ENCODE results near the gene HCN2.
"Not testable (repeated sequence)": the region's sequence is repeated elsewhere in the genome, so short reads cannot be mapped to it uniquely, and the experiment has no call there.

HCN2 gene

DNA sequence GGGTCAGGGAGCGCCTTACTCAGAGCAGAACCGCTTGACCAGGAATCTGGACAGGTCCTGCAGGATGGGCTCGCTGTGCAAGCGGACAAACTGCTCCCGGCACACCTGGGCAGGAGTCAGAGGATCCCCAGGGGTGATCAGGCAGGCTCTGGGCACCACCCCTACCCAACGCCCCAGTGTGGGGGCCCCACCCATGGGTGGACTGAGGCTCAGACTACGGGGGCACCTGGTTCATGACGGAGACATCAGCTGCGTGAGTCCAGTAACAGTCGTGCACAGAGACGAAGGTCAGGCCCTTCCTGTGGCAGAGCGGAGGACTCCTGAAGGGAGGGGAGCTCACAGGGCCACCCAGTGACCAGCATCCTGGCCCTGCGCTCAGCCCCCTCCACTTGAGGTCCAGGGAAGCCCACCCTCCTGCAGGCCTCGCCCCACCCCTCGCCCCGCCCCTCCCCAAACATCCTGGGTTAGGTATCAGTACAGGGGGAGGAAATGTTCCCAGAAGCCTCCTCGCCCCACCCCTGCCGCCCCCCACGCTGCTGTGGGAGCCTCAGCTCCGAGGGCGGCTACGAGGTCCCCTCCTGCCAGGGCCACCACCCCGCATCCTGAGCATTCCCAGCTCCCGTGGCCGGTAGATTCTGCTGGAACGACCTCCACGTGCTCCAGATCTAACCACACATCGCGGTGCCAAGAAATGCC is 28.0 kb downstream of the HCN2 start:
- in situ Hi-C loops (cut with MboI; ENCODE audit: low sequenced_read_pairs), result no loop called here

DNA sequence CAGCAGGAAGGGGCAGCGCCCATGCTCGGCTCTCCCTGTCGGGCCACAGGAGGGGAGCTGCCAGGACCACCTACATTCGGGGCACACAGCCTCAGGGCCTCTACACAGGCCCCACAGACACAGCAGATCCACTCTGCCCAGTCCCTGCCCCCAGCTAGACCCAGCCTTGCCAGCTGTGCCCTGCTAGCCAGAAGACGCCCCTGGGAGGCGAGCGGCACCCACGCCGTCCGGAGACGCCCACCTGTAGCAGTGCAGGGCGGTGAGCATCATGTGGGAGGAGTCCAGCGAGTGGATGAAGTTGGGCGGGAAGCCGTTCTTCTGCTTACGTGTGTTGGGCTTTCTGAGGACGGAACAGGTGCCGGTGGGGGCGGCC is 28.6 kb downstream of the HCN2 start:
- in situ Hi-C loops (cut with MboI; ENCODE audit: low sequenced_read_pairs), result no loop called here

DNA sequence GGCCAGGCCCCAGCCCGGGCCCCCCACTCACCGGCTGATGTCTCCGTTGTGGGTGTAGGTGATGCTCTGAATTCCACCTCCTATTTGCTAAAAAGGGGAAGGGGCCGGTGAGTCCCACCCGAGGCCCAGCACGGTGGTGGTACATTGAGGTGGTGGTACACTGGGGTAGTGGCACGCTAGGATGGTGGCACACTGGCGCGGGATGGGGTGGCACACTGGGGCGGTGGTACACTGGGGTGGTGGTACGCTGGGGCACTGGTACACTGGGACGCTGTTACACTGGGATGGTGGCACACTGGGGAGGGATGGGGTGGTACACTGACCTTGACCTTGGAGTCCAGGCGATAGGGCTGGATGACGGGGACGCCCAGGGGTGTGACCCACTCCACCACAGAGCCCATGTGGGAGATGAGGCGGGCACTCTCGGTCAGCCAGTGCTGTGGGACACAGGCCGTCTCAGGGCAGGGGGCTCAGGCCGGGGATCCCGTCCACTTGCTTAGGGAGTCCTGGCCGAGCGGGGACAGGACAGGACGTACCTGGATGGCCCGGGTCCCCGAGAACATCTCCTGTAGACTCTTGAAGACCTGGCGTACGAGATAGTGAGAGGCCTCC is 29.1 kb downstream of the HCN2 start:
- in situ Hi-C loops (cut with MboI; ENCODE audit: low sequenced_read_pairs), result no loop called here

DNA sequence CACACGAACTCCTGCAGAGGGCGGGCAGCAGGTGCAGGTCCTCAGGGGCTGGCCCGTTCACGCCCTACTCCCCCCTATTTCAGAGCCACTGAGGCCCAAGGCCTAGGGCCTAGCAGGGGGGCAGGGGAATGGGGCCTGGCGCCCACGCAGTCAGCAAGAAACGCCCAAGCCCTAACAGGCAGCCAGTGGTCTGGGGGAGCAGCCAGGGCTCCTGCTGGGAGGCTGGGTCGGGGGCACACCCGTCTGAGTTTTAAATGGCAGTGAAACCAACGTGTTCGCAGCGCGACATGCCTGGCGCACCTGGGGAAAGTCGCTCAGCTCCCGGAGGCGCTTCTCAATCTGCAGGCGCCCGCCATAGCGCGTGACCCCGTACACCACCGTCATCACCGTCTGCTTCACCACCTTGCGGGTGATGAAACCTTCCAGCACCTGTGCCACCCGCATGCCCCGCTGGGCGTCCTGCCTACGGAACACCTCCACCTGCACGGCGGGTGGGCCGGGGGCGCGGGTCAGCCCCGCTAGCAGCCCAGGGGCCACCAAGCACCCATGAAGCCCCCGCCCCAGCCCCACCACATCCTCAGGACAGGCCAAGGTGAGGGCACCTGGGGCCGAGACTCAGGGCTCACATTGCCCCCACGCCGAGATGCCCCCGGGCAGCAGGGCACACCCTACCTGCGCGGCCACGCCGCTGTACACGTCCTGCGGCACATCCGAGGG is 29.8 kb downstream of the HCN2 start:
- in situ Hi-C loops (cut with MboI; ENCODE audit: low sequenced_read_pairs), result no loop called here

DNA sequence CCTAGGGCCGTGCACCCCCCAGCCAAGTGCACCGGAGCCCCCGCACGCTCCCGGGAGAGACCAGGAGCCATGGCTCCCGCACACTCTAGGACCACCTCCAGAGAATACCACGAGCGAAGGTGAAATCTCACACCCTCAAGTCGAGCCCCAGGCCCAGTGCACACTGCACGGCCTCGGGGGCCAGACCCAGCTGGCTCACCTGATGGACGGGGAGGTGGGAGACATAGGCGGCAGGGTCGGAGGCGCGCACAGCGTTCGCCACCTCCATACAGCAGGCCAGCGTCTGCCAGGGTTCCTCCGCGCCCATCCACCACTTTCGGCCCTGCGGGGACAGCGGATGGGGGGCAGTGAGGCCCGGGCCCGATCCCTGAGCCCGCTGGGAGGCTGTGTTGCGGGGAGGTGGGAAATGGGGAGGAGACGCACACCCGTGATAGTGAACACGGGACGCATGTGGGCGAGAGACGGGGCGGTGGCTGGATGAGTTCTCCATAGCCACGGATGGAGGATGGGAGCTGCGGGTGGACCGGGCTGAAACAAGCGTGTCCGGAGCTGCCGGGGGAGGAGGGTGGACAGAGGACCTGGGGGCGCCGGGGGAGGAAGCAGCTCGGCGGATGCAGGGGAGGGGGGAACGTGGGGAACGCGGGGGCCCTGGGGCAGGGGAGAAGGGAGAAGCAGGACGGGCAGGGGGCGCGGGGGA is 30.6 kb downstream of the HCN2 start:
- in situ Hi-C loops (cut with MboI; ENCODE audit: low sequenced_read_pairs), result no loop called here

DNA sequence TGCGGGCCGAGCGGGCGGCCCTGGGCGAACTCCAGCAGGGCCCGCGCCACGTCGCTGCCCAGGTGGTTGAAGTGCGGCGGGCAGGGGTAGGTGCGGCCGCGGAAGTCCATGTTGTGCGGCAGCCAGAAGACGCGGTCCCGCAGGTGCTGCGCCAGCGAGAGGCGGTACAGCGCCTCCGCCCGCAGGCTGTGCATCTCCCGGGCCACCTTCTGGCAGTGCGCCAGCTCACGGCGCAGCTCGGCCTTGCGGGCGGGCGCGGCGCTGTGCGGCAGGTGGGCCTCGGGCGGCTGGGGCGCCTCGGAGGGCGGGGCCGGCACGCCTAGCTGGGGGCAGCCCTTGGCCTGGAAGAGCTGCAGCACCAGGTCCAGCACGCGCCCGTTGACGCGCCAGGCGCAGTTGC is 31.5 kb downstream of the HCN2 start:
- in situ Hi-C loops (cut with MboI; ENCODE audit: low sequenced_read_pairs), result not testable (repeated sequence)

DNA sequence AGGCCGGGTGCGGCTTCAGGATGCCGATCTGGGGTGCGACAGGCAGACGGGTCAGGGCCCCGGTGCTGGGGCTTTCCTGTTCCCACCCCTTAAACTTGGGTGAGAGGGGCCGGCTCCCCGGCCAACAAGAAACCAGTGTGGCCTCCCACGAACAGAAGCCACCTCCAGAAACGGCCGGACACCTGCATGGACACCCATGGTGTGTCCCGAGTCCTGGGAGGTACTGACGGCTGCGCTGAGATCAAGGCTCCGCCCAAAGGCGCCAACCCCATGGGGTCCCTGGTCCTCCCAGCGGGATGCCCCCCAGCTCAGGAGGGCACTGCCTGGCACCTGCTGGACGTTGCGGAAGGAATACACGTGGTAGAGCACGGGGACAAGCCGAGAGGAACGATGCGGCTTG is 32.1 kb downstream of the HCN2 start:
- in situ Hi-C loops (cut with MboI; ENCODE audit: low sequenced_read_pairs), result no loop called here

DNA sequence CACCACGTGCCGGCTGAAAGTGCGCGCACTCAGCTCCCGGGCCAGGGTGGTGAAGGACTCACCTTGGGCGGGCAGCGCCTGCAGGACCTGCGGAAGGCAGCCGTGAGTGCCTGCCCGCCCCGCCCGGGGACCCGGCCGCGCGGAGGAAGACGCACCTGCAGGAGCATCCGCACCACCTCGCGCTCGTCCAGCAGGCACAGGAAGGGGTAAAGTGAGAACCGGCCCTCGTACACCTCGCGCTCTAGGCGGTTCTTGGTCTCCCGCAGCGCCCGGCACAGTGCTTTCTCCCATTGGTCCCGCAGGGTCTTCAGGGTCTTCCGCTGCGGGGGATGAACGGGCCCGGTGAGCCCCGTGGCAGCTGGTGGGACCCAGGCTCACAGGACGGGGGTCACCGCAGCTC is 33.0 kb downstream of the HCN2 start:
- in situ Hi-C loops (cut with MboI; ENCODE audit: low sequenced_read_pairs), result no loop called here

DNA sequence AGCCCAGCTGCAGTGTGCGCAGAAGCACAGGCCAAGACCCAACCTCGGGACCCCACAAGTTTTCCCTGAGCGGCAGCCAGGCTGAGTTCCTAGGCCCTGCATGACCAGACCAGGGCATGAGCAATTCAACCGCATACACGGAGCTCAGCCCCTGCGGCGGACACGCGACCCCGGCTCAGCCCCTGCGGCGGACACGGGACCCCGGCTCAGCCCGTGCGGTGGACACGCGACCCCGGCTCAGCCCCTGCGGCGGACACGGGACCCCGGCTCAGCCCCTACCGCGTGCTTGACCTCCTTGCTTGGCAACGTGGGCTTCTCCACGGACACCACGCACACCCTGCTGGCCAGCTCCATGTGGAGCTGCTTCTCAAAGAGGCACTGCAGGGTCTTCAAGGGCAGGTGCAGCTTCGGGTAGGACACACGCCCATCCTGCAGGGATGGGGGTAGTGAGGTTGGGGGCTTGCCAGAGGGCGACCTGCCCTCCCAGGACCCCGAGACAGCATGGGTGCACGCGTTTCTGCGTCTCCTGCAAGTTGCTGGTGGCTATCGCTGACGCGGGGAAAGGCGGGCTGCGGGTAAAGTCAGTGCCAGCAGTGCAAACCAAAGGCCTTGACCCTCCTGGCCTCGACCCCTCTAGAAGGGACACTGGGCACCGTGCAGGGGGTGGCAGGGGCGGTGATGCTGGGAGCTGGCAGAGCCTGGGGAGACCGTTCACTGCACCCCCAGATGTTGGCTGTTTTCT is 33.7 kb downstream of the HCN2 start:
- in situ Hi-C loops (cut with MboI; ENCODE audit: low sequenced_read_pairs), result no loop called here

DNA sequence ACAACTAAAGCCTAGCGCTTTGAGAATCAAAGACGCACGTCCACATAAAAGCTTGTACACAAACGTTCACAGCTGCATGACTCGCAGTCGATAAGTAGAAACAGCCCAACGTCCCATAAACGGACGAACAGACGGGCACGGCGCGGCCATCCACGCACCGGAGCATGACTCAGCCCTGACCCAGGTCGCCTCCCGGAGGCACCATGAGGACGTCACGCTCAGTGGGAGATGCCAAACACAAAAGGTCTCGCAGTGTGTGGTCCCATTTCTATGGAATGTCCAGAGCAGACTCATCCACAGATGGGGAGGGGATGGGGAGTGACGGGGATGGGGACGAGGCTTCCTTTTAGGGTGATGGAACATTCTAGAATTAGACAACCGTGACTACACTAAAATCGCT is 34.3 kb downstream of the HCN2 start:
- in situ Hi-C loops (cut with MboI; ENCODE audit: low sequenced_read_pairs), result no loop called here

DNA sequence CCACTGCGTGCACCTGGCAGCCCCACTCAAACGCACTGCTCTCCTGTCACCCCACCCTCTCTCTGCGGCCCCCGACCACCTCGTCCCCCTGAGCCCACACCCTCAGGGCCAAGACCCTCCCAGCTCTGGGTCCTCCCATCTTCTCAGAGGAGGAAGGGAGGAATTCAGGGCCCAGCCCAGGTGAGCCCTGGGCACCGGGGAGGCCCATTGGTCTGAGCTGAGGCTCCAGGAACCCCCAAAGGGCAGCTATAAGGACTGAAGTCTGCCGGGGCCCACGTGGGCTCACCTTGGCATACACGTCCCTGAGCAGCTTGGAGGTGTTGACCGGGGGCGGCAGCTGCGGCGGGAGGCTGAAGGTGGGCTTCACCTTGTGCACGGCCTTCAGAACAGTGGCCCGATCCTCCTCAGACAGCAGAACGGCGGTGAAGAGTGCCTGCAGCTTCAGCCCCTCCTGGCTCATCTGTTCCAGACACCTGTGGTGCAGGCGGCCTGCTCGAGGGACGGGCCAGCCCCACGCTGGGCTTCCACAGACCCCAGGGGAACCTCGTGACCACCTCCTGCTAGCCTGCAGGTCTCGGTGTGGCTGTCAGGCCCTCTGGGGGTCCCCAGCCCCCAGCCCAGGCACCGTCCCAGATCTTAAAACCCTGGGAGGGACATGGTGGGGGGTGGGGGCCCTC is 34.9 kb downstream of the HCN2 start:
- in situ Hi-C loops (cut with MboI; ENCODE audit: low sequenced_read_pairs), result no loop called here

DNA sequence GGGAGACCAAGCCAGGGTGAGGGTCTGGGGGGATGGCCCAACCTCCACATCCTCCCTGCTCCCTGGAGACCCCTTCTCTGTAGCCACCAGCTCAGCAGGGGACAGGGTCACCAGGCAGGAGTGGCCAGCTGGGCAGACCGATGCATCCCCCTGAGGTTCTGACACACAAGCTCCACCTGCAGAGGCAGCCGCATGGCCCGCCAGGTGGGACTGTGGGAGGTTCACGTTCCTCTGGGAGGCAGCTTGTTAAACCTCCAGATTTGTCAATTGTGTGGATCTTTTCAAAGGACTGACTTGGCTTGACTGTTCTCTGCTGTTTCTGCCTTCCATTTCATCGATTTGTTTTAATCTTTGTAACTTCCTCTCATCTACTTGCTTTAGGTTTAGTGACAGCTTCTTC is 35.6 kb downstream of the HCN2 start:
- in situ Hi-C loops (cut with MboI; ENCODE audit: low sequenced_read_pairs), result no loop called here

DNA sequence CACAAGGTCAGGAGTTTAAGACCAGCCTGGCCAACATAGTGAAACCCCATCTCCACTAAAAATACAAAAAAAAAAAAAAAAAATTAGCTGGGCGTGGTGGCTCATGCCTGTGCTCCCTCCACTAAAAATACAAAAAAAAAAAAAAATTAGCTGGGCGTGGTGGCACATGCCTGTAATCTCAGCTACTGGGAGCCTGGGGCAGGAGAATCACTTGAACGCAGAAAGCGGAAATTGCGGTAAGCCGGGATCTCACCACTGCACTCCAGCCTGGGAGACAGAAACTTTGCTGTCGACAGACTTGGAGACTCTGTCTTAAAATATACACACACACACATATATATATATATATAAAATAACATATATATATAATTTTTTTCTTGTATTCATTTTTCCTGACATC is 36.9 kb downstream of the HCN2 start:
- in situ Hi-C loops (cut with MboI; ENCODE audit: low sequenced_read_pairs), result not testable (repeated sequence)

DNA sequence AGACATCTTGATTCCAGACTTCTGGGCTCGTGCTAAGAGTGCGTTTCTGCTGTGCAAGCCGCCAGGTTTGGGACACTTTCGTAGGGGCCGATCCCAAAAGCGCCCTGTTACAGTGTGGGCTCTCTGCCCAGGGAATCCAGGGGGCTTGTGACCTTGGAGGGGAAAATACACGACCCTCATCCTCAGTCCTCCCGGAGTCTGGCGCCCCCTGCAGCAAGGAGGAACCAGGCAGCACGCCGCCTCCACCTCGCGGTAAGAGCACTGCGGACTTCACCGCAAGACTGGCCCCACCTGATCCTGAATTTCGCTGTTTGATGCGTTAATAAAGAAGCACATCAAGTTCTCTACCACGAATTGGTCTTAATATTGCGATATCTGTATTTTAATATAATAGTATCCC is 38.5 kb downstream of the HCN2 start:
- in situ Hi-C loops (cut with MboI; ENCODE audit: low sequenced_read_pairs), result no loop called here

DNA sequence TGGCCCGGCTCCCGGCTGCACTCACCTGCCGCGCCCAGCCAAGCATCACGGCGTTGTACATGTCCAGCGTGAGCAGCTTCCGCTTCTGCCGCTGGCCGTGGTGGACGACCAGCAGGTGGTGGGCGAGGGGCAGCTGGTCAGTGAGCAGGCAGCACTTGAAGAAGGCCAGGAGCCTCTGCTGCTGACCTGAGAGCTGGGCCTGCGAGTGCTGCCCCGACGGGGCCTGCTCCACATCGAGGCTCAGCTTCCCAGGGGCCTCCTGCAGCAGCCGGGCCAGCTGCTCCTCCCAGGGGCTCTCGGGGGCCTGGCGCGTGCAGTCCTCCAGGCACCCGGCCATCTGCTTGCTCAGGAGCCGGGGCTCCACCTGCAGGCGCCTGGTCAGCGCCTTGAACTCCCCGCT is 39.8 kb downstream of the HCN2 start:
- in situ Hi-C loops (cut with MboI; ENCODE audit: low sequenced_read_pairs), result not testable (repeated sequence)

DNA sequence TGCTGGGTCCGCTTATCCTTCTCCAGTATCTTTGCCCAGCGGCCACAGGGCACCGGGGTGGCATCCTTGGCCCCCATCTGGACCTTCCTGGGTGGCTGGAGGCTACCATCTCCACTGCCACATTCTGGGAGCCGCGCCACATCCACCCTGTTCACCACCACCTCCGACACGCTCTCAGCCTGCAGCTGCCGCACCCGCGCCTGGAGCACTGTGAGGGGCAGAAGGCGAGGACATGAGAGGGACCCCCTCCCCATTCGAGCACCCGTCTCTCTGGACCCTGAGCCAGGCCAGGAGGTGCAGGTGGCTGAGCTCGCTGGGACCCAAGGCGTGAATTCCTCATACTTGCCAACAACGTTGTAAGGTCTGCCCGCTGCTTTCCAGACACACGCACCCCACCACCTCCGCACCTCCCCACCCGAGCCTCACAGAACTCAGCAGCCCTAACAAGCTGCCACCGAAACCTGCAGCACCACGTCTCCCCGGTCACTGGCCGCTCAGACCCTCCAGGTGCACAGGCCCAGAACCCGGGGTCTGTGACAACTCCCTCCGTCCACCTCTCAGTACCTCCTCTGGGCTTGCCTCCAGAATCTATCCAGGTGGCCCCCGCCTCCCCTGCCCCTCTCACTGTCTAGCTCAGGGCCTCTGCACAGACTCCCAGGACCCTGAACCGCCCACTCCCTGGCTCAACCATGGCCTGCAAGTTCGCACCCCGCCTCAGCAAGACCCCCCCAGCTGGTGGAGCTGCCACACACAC is 40.5 kb downstream of the HCN2 start:
- in situ Hi-C loops (cut with MboI; ENCODE audit: low sequenced_read_pairs), result no loop called here

DNA sequence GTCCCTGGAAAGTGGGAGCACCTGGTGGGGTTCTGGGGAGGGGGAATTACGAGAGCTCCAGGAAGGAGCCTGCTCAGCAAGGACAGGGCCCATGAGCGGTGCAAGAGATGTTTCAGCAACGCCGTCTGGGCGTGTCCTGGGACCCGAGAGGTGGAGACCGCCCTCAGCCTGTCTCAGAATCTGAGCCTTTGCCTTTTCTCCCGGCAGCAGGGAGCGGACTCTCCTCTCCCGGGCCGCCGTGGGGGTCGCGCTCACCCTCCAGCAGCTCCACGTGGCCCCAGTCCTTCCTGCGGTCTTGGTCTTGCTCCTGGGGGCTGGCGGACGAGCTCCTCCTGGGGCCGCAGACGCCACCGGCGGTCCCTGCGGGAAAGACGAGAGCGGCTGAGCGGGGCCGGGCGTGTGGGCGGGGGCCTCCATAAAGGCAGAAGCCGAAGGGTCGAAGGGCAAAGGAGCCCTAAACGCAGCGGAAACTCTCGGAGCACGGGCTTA is 42.9 kb downstream of the HCN2 start:
- in situ Hi-C loops (cut with MboI; ENCODE audit: low sequenced_read_pairs), result no loop called here

DNA sequence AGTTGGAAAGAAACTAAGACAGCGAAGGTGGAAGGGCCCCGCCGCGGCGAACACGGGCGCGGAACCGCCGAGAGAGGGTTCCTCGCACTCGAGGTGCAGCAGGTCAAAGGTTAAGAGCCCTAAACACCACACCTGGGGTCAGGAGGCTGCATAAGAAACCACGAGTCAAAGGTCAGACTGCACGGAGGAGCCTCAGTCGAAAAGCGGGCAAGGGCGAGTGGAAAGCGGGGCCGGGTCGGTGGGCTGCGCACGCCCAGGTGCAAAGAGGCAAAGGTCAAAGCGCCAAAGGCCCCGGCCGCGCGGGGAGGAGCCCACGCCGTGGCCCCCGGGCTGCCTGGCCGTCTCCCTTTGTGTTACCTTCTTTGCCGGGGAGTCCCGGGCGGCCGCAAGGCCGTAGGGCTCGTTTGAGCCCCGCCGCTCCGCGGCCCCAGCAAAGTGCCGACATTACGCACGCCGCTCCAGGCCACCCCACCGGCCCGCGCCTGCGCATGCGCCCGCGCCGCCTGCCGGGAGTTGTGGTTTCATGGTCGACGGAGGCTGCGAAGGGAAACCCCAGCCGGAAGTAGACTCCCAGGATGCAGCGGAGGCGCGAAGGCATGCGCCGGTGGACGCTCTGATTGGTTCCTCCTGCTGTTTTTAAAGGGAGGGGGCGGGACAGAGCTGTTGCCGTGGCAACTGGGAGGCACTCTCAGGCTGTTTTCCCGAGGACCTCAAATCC is 43.5 kb downstream of the HCN2 start, which contains the start of gene POLRMT:
POLRMT (minus strand) TSS at position 470 of the 718 bp plus-strand sequence; CDS start at position 445, 25 bp downstream.
- in situ Hi-C loops (cut with MboI; ENCODE audit: low sequenced_read_pairs), result no loop called here

Data from HL-60/S4 (cell line).